Neuronal stem cell (in vitro differentiated cells): ENCODE results near the gene ZNHIT1.

Experiments
- DNase-seq: peaks from one replicate; pipeline ENCODE4 v3.0.0-alpha.2; 2013; ENCODE audit warnings: low spot score
- H2AFZ ChIP-seq: one replicate; pipeline ENCODE4 v1.6.1; 2013; ENCODE audit warnings: mild to moderate bottlenecking, low read length, inconsistent platforms
- H2AK5ac ChIP-seq: 2 replicates; pipeline ENCODE4 v1.6.1; 2013; ENCODE audit warnings: low read depth, mild to moderate bottlenecking, inconsistent platforms, low read length, moderate library complexity, mixed read lengths
- H2BK120ac ChIP-seq: 2 replicates; pipeline ENCODE4 v1.6.1; 2013; ENCODE audit warnings: low read depth, mild to moderate bottlenecking, inconsistent platforms, low read length, moderate library complexity, mixed read lengths
- H2BK12ac ChIP-seq: one replicate; pipeline ENCODE4 v1.6.1; 2013; ENCODE audit warnings: low read length, inconsistent platforms
- H2BK15ac ChIP-seq: 2 replicates; pipeline ENCODE4 v1.6.1; 2013; ENCODE audit warnings: mild to moderate bottlenecking, low read length, inconsistent platforms, mixed read lengths
- H2BK5ac ChIP-seq: one replicate; pipeline ENCODE4 v1.6.1; 2013; ENCODE audit warnings: inconsistent platforms, mild to moderate bottlenecking, low read length, moderate library complexity
- H3K14ac ChIP-seq: one replicate; pipeline ENCODE4 v1.6.1; 2013; ENCODE audit warnings: low read length, inconsistent platforms
- H3K18ac ChIP-seq: 2 replicates; pipeline ENCODE4 v1.6.1; 2013; ENCODE audit warnings: low read length, inconsistent platforms
- H3K23ac ChIP-seq: 2 replicates; pipeline ENCODE4 v1.6.1; 2013; ENCODE audit warnings: low read depth, mild to moderate bottlenecking, mixed read lengths, low read length, inconsistent platforms; ENCODE audit not compliant: poor library complexity
- H3K27ac ChIP-seq: replicated peaks from 3 replicates; pipeline ENCODE4 v1.5.1; 2013; ENCODE audit warnings: low read length, inconsistent platforms
- H3K27me3 ChIP-seq, 3 experiments: 2 replicates each; pipeline ENCODE4 v1.6.1; 2013; ENCODE audit warnings: low read length in 3 of 3, mild to moderate bottlenecking in 2 of 3, inconsistent platforms in 1 of 3, low read depth in 1 of 3, mixed read lengths in 1 of 3, moderate library complexity in 1 of 3; ENCODE audit not compliant: control insufficient read depth in 3 of 3, insufficient read depth in 3 of 3
- H3K36me3 ChIP-seq, 2 donors: replicated peaks in 1 of 2; 2 replicates each; pipeline ENCODE4 v1.6.1; 2013; ENCODE audit warnings: low read length in 2 of 2; ENCODE audit not compliant: control insufficient read depth in 2 of 2, insufficient read depth in 2 of 2
- H3K4ac ChIP-seq: 2 replicates; pipeline ENCODE4 v1.6.1; 2013; ENCODE audit warnings: inconsistent platforms, mild to moderate bottlenecking, low read length, moderate library complexity
- H3K4me1 ChIP-seq, 2 donors: 1 replicate in 1 of 2; 2 replicates in 1 of 2; pipeline ENCODE4 v1.6.1; 2013; ENCODE audit warnings: low read length in 2 of 2, low read depth in 1 of 2; ENCODE audit not compliant: control insufficient read depth in 2 of 2, insufficient read depth in 1 of 2
- H3K4me2 ChIP-seq: one replicate; pipeline ENCODE4 v1.6.1; 2013; ENCODE audit warnings: mild to moderate bottlenecking, low read length, inconsistent platforms; ENCODE audit not compliant: insufficient read depth, poor library complexity, severe bottlenecking
- H3K4me3 ChIP-seq, 2 donors: 2 replicates each; pipeline ENCODE4 v1.5.1; 2013; ENCODE audit warnings: low read length in 2 of 2, mild to moderate bottlenecking in 2 of 2, inconsistent platforms in 1 of 2, moderate library complexity in 1 of 2
- H3K79me1 ChIP-seq: one replicate; pipeline ENCODE4 v1.6.1; 2013; ENCODE audit warnings: low read depth, mild to moderate bottlenecking, inconsistent platforms, low read length, moderate library complexity
- H3K9ac ChIP-seq: one replicate; pipeline ENCODE4 v1.6.1; 2013; ENCODE audit warnings: mild to moderate bottlenecking, low read depth, low read length, inconsistent platforms; ENCODE audit not compliant: poor library complexity
- H3K9me3 ChIP-seq, 2 donors: replicated peaks in 1 of 2; 2 replicates each; pipeline versions ENCODE3 to v1.6.1; 2013; ENCODE audit warnings: low read length in 2 of 2, mild to moderate bottlenecking in 2 of 2, inconsistent platforms in 1 of 2, low read depth in 1 of 2, mixed read lengths in 1 of 2, moderate library complexity in 1 of 2; ENCODE audit not compliant: control insufficient read depth in 2 of 2, insufficient read depth in 1 of 2
- H4K8ac ChIP-seq: one replicate; pipeline ENCODE4 v1.6.1; 2013; ENCODE audit warnings: low read depth, mild to moderate bottlenecking, inconsistent platforms, low read length, moderate library complexity
- H4K91ac ChIP-seq: one replicate; pipeline ENCODE4 v1.6.1; 2013; ENCODE audit warnings: low read length, low read depth, mild to moderate bottlenecking, inconsistent platforms; ENCODE audit not compliant: poor library complexity
- WGBS, 2 donors: extraction: QIAGEN DNeasy Blood & Tissue Kit; methylation state at CpG; one replicate each; pipeline ENCODE4 v1.1.7; 2013; ENCODE audit warnings: missing lambda C conversion rate in 2 of 2, mixed read lengths in 1 of 2; ENCODE audit not compliant: insufficient read length in 2 of 2, insufficient replicate concordance in 1 of 2; ENCODE audit errors: extremely low coverage in 2 of 2; 5-methylcytosine and 5-hydroxymethylcytosine counted together

ZNHIT1 gene

DNA sequence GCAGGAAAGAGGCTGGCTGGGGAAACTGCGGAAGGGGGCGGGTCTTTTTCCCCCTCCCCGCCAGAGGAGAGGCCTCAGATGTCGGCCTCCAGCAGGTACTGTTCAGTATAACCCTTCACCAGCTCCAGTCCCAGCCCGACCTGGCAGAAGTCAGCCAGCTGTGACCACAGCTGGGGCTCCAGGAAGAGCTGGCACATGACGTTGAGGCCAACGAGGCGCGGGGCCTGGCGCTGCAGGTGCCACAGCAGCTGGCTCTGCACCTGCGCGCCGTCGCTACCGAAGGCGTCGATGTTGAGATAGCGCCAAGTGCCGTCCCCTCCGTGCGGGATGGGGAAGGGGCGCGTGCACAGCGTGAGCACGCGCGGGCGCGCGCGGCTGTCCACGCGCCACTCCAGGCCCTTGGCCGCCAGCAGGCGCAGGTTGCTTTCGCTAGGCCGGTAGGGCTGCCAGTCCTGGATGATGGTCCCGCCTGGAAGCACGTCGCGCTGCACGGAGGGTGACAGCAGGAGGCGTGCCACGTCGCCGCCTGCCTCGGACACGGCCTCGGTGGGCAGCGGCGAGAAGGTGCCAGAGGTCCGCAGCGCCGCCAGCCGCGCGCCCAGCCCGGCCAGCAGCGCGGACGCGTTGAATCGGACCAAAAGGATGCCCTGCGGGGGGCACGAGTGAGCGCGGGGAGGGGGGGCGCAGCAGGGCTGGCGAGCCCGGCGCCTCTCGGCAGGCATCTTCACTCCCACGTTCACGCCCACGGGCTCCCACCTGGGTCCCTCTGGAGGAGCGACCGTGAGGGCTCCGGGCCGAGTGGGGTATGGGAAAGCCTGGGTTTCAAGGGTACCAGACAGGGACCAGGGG lies 45.7 kb upstream of the ZNHIT1 start:
- Histone ChIP-seq H2BK15ac (peak overlapping the region; percentile 82), H3K14ac (peak overlapping the region; percentile 63), H3K4ac (peak overlapping the region; percentile 71), H4K91ac (no peak overlapping the region), H3K9me3 (peaks cover 0 to 3% of the 10 kb centered on the region in 2 donors), H2BK120ac (peak overlapping the region; percentile 83), H2AK5ac (peak overlapping the region; percentile 76), H3K4me3 (peak overlapping the region in 1 of 2 donors; percentile 50), H3K27ac (no peak overlapping the region), H3K18ac (peak overlapping the region; percentile 95), H3K79me1 (no peaks in the 10 kb centered on the region), H3K23ac (peak overlapping the region; percentile 96), H2BK12ac (peak overlapping the region; percentile 75), H3K4me2 (peak overlapping the region; percentile 60), H2AFZ (peak overlapping the region; percentile 26), H4K8ac (no peak overlapping the region), H2BK5ac (peak overlapping the region; percentile 70), H3K4me1 (peaks cover 48 to 57% of the 10 kb centered on the region in 2 donors), H3K27me3 (peaks cover 60 to 95% (median 84%) of the 10 kb centered on the region in 3 experiments), H3K9ac (peak overlapping the region; percentile 80), H3K36me3 (no peaks in the 10 kb centered on the region)
- no peak for DNase-seq
- no CpG with 5 or more reads among the region's 79 CpGs for WGBS, 2 donors

GRCh38 chr7:101172854-101173751 lies 44.9 kb upstream of the ZNHIT1 start:
- H2BK12ac ChIP-seq, result peak overlapping the region; percentile 97
- DNase-seq, result no peak
- H3K4me3 ChIP-seq, result no peak overlapping the region
- peak overlapping the region; percentile 70 for H2BK5ac ChIP-seq
- peak overlapping the region; percentile 95 for H3K18ac ChIP-seq
- H3K23ac ChIP-seq, result peak overlapping the region; percentile 96
- peak overlapping the region; percentile 80 for H3K9ac ChIP-seq
- no peak overlapping the region for H3K4ac ChIP-seq
- H3K27ac ChIP-seq, result no peak overlapping the region
- peak overlapping the region; percentile 76 for H2AK5ac ChIP-seq
- peak overlapping the region; percentile 56 for H3K14ac ChIP-seq
- no peaks in the 10 kb centered on the region for H3K79me1 ChIP-seq
- no peaks in the 10 kb centered on the region for H3K36me3 ChIP-seq
- peak overlapping the region; percentile 83 for H2BK120ac ChIP-seq
- H3K4me1 ChIP-seq, result peaks cover 41 to 49% of the 10 kb centered on the region in 2 donors
- H4K8ac ChIP-seq, result no peak overlapping the region
- no peak overlapping the region for H4K91ac ChIP-seq
- peaks cover 58 to 92% (median 90%) of the 10 kb centered on the region in 3 experiments for H3K27me3 ChIP-seq
- H2AFZ ChIP-seq, result no peak overlapping the region
- H3K9me3 ChIP-seq, result peaks cover 3% of the 10 kb centered on the region in 2 donors
- WGBS, 2 donors, result no CpG with 5 or more reads among the region's 53 CpGs
- H3K4me2 ChIP-seq, result peak overlapping the region; percentile 60
- peak overlapping the region; percentile 85 for H2BK15ac ChIP-seq

DNA sequence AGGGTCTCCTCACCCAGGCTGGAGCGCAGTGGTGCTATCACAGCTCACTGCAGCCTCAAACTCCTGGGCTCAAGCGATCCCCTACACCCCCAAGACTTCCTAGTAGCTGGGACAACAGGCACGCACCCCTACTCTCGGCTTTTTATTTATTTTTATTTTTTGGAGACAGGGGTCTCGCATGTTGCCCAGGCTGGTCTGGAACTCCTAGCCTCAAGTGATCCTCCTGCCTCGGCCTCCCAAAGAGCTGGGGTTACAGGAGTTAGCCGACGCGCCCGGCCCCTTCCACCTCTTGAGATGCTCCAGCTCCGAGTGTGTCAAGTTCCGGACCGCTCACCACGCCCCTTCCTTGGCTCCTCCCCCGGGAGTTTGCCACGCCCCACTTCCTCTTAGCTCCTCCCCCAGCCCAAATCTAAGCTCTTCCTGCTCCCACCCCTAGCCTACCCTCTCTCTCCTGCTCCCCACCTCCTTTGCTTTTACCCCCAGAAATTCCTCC lies 44.2 kb upstream of the ZNHIT1 start:
- Histone ChIP-seq H2BK5ac (peak overlapping the region; percentile 70), H3K18ac (no peak overlapping the region), H2BK12ac (no peak overlapping the region), H3K36me3 (no peaks in the 10 kb centered on the region), H2BK120ac (no peak overlapping the region), H3K27ac (no peak overlapping the region), H3K23ac (peak overlapping the region; percentile 44), H2AFZ (no peak overlapping the region), H2BK15ac (no peak overlapping the region), H3K27me3 (peaks cover 55 to 88% (median 85%) of the 10 kb centered on the region in 3 experiments), H3K4me3 (no peak overlapping the region), H3K14ac (no peak overlapping the region), H3K4me2 (peak overlapping the region; percentile 43), H3K9ac (no peak overlapping the region), H3K79me1 (no peaks in the 10 kb centered on the region), H2AK5ac (peak overlapping the region; percentile 91), H3K4me1 (peaks cover 35 to 42% of the 10 kb centered on the region in 2 donors), H3K4ac (no peak overlapping the region), H4K8ac (no peak overlapping the region), H3K9me3 (peaks cover 3 to 5% of the 10 kb centered on the region in 2 donors), H4K91ac (no peak overlapping the region)
- no CpG with 5 or more reads among the region's 16 CpGs for WGBS, 2 donors
- no peak for DNase-seq
